ENCODE results near the gene HIVEP3. TPM values are rescaled to one million over a fixed set of nuclear protein-coding genes. Genes with fewer than 3 reads are reported as not detected.

Gene HIVEP3
- total RNA-seq, 2 donors from 2014 or later: 0.13 to 0.99 TPM

DNA sequence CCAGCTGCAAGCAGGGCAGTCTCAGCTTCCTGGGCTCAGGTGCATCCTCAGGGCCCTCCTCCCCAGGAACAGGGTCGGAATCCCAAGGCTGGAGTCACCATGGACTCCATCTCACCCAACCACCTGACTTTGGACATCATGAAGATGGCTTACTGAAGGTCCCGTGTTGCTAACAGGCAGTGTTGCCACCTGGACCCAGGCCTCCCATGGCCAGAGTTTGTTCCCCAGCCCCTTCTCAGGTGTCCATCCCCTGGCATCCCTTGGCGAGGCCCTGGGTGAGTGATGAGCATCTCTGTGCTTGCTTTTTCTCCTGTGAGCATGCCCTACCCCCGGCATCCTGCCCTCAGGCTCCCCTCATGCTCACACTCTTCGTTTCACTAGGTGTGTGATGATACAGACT is 332.5 kb downstream of the HIVEP3 start:
- DNase-seq: peak; percentile 12
- Histone ChIP-seq H3K27ac (ENCODE audit: low read depth, low read length) (no peak overlapping the region), H3K9me3 (ENCODE audit: control insufficient read depth, low read length) (no peaks in the 10 kb centered on the region), H3K4me3 (ENCODE audit: low read length) (no peak overlapping the region), H3K27me3 (ENCODE audit: control insufficient read depth, insufficient read depth, low read length, poor library complexity, severe bottlenecking) (no peaks in the 10 kb centered on the region), H3K4me1 (ENCODE audit: control insufficient read depth, insufficient read depth, low read length) (no peaks in the 10 kb centered on the region), H3K9ac (ENCODE audit: extremely low read depth, low read length, poor library complexity, severe bottlenecking) (no peak overlapping the region), H3K36me3 (ENCODE audit: control insufficient read depth, insufficient read depth, low read length) (no peaks in the 10 kb centered on the region)
- TF ChIP-seq, protein P1, sequence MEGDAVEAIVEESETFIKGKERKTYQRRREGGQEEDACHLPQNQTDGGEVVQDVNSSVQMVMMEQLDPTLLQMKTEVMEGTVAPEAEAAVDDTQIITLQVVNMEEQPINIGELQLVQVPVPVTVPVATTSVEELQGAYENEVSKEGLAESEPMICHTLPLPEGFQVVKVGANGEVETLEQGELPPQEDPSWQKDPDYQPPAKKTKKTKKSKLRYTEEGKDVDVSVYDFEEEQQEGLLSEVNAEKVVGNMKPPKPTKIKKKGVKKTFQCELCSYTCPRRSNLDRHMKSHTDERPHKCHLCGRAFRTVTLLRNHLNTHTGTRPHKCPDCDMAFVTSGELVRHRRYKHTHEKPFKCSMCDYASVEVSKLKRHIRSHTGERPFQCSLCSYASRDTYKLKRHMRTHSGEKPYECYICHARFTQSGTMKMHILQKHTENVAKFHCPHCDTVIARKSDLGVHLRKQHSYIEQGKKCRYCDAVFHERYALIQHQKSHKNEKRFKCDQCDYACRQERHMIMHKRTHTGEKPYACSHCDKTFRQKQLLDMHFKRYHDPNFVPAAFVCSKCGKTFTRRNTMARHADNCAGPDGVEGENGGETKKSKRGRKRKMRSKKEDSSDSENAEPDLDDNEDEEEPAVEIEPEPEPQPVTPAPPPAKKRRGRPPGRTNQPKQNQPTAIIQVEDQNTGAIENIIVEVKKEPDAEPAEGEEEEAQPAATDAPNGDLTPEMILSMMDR (conservative IDR thresholded peaks at IDR 0.05): no peak
- H3K27ac Mint-ChIP-seq: no peak overlapping the region
- H3K4me1 Mint-ChIP-seq: no peaks in the 10 kb centered on the region
- no peaks in the 10 kb centered on the region for H3K9me3 Mint-ChIP-seq
- H3K36me3 Mint-ChIP-seq (ENCODE audit: low read depth): no peaks in the 10 kb centered on the region
- no peak overlapping the region for H3K4me3 Mint-ChIP-seq
- peaks cover 6% of the 10 kb centered on the region for H3K27me3 Mint-ChIP-seq (ENCODE audit: insufficient read depth)
- 87 to 100% methylated on average over 2 to 5 of the region's 5 CpGs for WGBS, 2 experiments (ENCODE audit: insufficient coverage in 1 of 2, insufficient read length in 1 of 2)

DNA sequence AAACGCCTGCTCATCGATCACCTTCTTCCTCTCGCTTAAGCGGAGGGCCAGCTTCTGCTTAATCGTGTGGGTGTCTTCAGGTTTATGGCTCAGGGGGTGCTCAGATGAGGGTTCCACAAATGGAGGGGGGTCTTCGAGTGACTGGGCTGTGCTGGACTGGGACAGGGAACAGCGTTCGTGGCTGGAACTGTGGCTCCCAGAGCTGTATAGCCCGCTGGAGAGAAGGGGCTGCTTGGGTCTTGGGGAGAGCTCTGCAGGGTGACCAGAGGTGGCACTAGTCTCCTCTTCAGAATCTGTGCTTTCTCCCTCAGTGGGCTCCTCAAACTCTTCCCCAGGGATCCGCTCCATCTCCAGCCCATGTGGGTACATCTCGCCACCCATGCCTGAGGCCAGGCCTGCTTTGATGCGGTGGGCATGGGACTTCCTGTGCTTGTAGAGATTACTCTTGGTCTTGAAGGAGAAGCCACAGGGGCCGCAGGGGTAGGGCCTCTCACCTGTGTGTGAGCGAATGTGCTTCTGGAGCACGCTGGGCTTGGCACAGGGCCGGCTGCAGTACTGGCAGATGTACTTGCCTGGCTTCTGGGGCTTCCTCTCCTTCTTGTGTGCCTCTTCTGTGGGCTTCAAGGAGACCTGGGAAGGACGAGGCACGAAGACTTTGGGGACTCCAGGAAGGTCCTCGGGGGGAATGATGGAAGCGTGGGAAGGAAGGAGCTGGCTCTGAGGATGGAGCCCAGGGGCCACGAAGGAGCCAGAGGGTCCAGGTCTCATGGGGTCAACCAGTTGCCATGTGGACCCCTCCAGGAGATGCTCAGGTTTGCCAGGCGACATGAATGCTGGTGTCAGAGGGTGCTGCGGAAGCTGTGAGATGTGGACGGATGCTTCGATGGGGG is 334.8 kb downstream of the HIVEP3 start:
- H3K36me3 Mint-ChIP-seq (ENCODE audit: low read depth): no peaks in the 10 kb centered on the region
- 90 to 93% methylated on average over 13 to 25 of the region's 25 CpGs for WGBS, 2 experiments (ENCODE audit: insufficient coverage in 1 of 2, insufficient read length in 1 of 2)

GRCh38 chr1:41582851-41583657 is 335.7 kb downstream of the HIVEP3 start:
- Mint-ChIP-seq H3K4me1 (no peaks in the 10 kb centered on the region), H3K4me3 (no peak overlapping the region), H3K27ac (no peak overlapping the region), H3K9me3 (no peaks in the 10 kb centered on the region), H3K27me3 (ENCODE audit: insufficient read depth) (peaks cover 6% of the 10 kb centered on the region), H3K36me3 (ENCODE audit: low read depth) (no peaks in the 10 kb centered on the region)
- DNase-seq: peak; percentile 33
- no peaks in the 10 kb centered on the region for H3K9me3 ChIP-seq (ENCODE audit: control insufficient read depth, low read length)
- H3K4me3 ChIP-seq (ENCODE audit: low read length): no peak overlapping the region
- H3K4me1 ChIP-seq (ENCODE audit: control insufficient read depth, insufficient read depth, low read length): no peaks in the 10 kb centered on the region
- H3K36me3 ChIP-seq (ENCODE audit: control insufficient read depth, insufficient read depth, low read length): no peaks in the 10 kb centered on the region
- TF ChIP-seq, protein P1 (conservative IDR thresholded peaks at IDR 0.05): no peak
- 89 to 93% methylated on average over 16 to 36 of the region's 36 CpGs for WGBS, 2 experiments (ENCODE audit: insufficient coverage in 1 of 2, insufficient read length in 1 of 2)
- H3K27ac ChIP-seq (ENCODE audit: low read depth, low read length): no peak overlapping the region
- no peak overlapping the region for H3K9ac ChIP-seq (ENCODE audit: extremely low read depth, low read length, poor library complexity, severe bottlenecking)
- H3K27me3 ChIP-seq (ENCODE audit: control insufficient read depth, insufficient read depth, low read length, poor library complexity, severe bottlenecking): no peaks in the 10 kb centered on the region

More for the DNA sequence above, 334.8 kb downstream of the HIVEP3 start:
- no peaks in the 10 kb centered on the region for H3K4me1 Mint-ChIP-seq
- Histone ChIP-seq H3K9ac (ENCODE audit: extremely low read depth, low read length, poor library complexity, severe bottlenecking) (no peak overlapping the region), H3K36me3 (ENCODE audit: control insufficient read depth, insufficient read depth, low read length) (no peaks in the 10 kb centered on the region), H3K27ac (ENCODE audit: low read depth, low read length) (no peak overlapping the region), H3K4me1 (ENCODE audit: control insufficient read depth, insufficient read depth, low read length) (no peaks in the 10 kb centered on the region), H3K9me3 (ENCODE audit: control insufficient read depth, low read length) (no peaks in the 10 kb centered on the region), H3K4me3 (ENCODE audit: low read length) (no peak overlapping the region), H3K27me3 (ENCODE audit: control insufficient read depth, insufficient read depth, low read length, poor library complexity, severe bottlenecking) (no peaks in the 10 kb centered on the region)
- DNase-seq: peak; percentile 50
- no peak overlapping the region for H3K4me3 Mint-ChIP-seq
- H3K9me3 Mint-ChIP-seq: no peaks in the 10 kb centered on the region
- TF ChIP-seq, protein P1 (conservative IDR thresholded peaks at IDR 0.05): peak; percentile 47
- H3K27me3 Mint-ChIP-seq (ENCODE audit: insufficient read depth): peaks cover 6% of the 10 kb centered on the region
- H3K27ac Mint-ChIP-seq: no peak overlapping the region
